ENCODE results near the gene WWOX.
"Not testable (repeated sequence)": the region's sequence is repeated elsewhere in the genome, so short reads cannot be mapped to it uniquely, and the experiment has no call there.

The WWOX gene

DNA sequence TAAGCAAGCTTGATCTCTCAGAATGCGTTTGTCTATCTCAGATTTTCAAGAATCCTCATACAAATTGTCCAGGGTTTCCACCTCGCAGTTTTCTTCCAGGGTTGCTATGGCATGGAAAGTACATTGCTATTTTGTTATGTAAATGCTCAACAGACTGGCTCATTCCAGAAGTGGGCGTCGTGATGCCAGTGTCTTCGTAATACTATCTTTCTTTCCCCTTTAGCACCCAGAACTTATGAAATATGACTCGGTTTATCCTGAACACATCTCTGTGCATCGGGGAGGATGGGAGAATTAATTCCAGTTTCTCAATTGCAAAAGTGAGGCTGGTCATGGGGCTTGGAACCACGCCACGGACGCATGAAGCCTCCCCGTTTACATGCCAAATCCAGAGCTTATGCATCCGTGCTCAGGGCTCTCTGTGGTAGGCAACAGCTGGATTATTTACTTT is 405.0 kb downstream of the WWOX start:
- Histone ChIP-seq H3K27ac (ENCODE audit: low read length) (no peak overlapping the region), H3K4me3 (ENCODE audit: low read length) (no peak overlapping the region), H3K36me3 (ENCODE audit: control insufficient read depth, low read depth, low read length) (no peaks in the 10 kb centered on the region), H3K9me3 (ENCODE audit: control insufficient read depth, low read depth, low read length) (no peaks in the 10 kb centered on the region), H3K4me1 (ENCODE audit: control insufficient read depth, low read depth, low read length) (peaks cover 3% of the 10 kb centered on the region), H3K9ac (ENCODE audit: low read length) (no peak overlapping the region), H3K27me3 (ENCODE audit: control insufficient read depth, insufficient read depth, low read length) (no peaks in the 10 kb centered on the region)

DNA sequence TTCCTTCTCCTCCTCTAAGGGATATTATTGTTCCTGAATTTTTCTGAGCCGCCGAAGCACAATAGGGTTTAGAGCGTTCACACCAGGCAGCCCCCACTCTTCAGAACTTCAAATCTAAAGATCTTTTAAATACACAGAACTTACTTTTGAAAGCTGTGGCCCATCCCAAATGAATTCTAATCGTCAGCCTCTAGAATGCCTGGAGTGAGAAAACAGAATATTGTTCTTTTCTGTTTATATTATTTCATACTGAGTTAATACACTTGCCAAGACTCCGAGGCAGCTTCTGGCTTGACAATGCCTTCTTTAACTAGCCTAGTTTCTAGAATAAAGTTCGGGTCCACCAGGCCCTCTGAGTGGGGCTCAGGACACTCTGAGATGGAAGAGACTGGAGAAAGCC is 405.6 kb downstream of the WWOX start:
- Histone ChIP-seq H3K4me1 (ENCODE audit: control insufficient read depth, low read depth, low read length) (peaks cover 3% of the 10 kb centered on the region), H3K9me3 (ENCODE audit: control insufficient read depth, low read depth, low read length) (no peaks in the 10 kb centered on the region), H3K27ac (ENCODE audit: low read length) (no peak overlapping the region), H3K36me3 (ENCODE audit: control insufficient read depth, low read depth, low read length) (no peaks in the 10 kb centered on the region), H3K27me3 (ENCODE audit: control insufficient read depth, insufficient read depth, low read length) (no peaks in the 10 kb centered on the region), H3K4me3 (ENCODE audit: low read length) (no peak overlapping the region), H3K9ac (ENCODE audit: low read length) (no peak overlapping the region)

GRCh38 chr16:78505544-78506366 is 406.3 kb downstream of the WWOX start:
- H3K27me3 ChIP-seq (ENCODE audit: control insufficient read depth, insufficient read depth, low read length) = no peaks in the 10 kb centered on the region

GRCh38 chr16:78506367-78507193 is 407.1 kb downstream of the WWOX start:
- Histone ChIP-seq H3K27me3 (ENCODE audit: control insufficient read depth, insufficient read depth, low read length) (no peaks in the 10 kb centered on the region), H3K9ac (ENCODE audit: low read length) (no peak overlapping the region), H3K36me3 (ENCODE audit: control insufficient read depth, low read depth, low read length) (no peaks in the 10 kb centered on the region), H3K9me3 (ENCODE audit: control insufficient read depth, low read depth, low read length) (no peaks in the 10 kb centered on the region), H3K27ac (ENCODE audit: low read length) (no peak overlapping the region), H3K4me1 (ENCODE audit: control insufficient read depth, low read depth, low read length) (peaks cover 3% of the 10 kb centered on the region), H3K4me3 (ENCODE audit: low read length) (no peak overlapping the region)

More at GRCh38 chr16:78505544-78506366, 406.3 kb downstream of the WWOX start:
- H3K4me3 ChIP-seq (ENCODE audit: low read length) = no peak overlapping the region
- no peak overlapping the region for H3K27ac ChIP-seq (ENCODE audit: low read length)
- no peak overlapping the region for H3K9ac ChIP-seq (ENCODE audit: low read length)
- H3K4me1 ChIP-seq (ENCODE audit: control insufficient read depth, low read depth, low read length) = peaks cover 3% of the 10 kb centered on the region
- H3K9me3 ChIP-seq (ENCODE audit: control insufficient read depth, low read depth, low read length) = no peaks in the 10 kb centered on the region
- H3K36me3 ChIP-seq (ENCODE audit: control insufficient read depth, low read depth, low read length) = no peaks in the 10 kb centered on the region

- Histone ChIP-seq H3K4me1 (ENCODE audit: control insufficient read depth, low read depth, low read length) (peaks cover 3% of the 10 kb centered on the region), H3K27ac (ENCODE audit: low read length) (no peak overlapping the region), H3K27me3 (ENCODE audit: control insufficient read depth, insufficient read depth, low read length) (no peaks in the 10 kb centered on the region), H3K36me3 (ENCODE audit: control insufficient read depth, low read depth, low read length) (no peaks in the 10 kb centered on the region), H3K9me3 (ENCODE audit: control insufficient read depth, low read depth, low read length) (no peaks in the 10 kb centered on the region), H3K9ac (ENCODE audit: low read length) (no peak overlapping the region), H3K4me3 (ENCODE audit: low read length) (no peak overlapping the region)
Observed at GRCh38 chr16:78507576-78507975, 408.1 kb downstream of the WWOX start.

DNA sequence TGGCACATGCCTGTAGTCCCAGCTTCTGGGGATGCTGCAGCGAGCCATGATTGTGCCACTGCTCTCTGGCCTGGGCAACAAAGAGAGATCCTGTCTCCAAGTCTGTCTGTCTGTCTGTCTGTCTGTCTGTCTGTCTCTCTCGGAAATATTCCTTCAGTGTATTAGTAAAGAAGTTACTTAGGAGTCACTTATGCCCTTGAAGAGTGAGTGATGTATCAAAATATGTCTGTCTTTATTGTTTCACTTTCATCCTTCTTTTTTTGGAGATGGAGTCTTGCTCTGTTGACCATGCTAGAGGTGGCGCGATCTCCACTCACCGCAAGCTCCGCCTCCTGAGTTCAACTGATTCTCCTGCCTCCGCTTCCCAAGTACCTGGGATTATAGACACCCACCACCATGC is 410.5 kb downstream of the WWOX start:
- Histone ChIP-seq H3K36me3 (ENCODE audit: control insufficient read depth, low read depth, low read length) (no peaks in the 10 kb centered on the region), H3K4me3 (ENCODE audit: low read length) (no peak overlapping the region), H3K4me1 (ENCODE audit: control insufficient read depth, low read depth, low read length) (no peaks in the 10 kb centered on the region), H3K9ac (ENCODE audit: low read length) (no peak overlapping the region), H3K27ac (ENCODE audit: low read length) (no peak overlapping the region), H3K9me3 (ENCODE audit: control insufficient read depth, low read depth, low read length) (no peaks in the 10 kb centered on the region), H3K27me3 (ENCODE audit: control insufficient read depth, insufficient read depth, low read length) (no peaks in the 10 kb centered on the region)

- Histone ChIP-seq H3K9ac (ENCODE audit: low read length) (no peak overlapping the region), H3K4me3 (ENCODE audit: low read length) (no peak overlapping the region), H3K36me3 (ENCODE audit: control insufficient read depth, low read depth, low read length) (no peaks in the 10 kb centered on the region), H3K9me3 (ENCODE audit: control insufficient read depth, low read depth, low read length) (no peaks in the 10 kb centered on the region), H3K27me3 (ENCODE audit: control insufficient read depth, insufficient read depth, low read length) (no peaks in the 10 kb centered on the region), H3K27ac (ENCODE audit: low read length) (no peak overlapping the region), H3K4me1 (ENCODE audit: control insufficient read depth, low read depth, low read length) (no peaks in the 10 kb centered on the region)
Observed at GRCh38 chr16:78510496-78510895, 411.0 kb downstream of the WWOX start.

DNA sequence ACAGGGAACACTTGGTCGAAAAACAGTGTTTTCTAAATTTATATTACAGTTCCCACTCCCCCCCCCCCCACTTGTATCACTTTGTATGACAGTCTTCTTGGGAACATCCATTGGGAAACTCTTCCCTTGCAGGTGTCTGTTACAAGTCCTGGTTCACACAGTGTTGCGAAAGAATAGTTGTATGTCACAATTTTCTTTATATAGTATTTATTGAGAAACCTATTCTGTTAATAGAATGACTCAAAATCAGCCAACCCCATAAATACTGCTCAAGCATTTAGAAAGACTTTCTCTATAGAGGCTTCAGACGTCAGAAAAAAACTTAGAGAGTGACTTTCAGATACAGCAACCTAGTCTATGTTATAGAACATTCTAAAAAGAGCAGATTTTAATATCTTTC is 414.4 kb downstream of the WWOX start:
- Histone ChIP-seq H3K4me1 (ENCODE audit: control insufficient read depth, low read depth, low read length) (no peaks in the 10 kb centered on the region), H3K27me3 (ENCODE audit: control insufficient read depth, insufficient read depth, low read length) (no peaks in the 10 kb centered on the region), H3K36me3 (ENCODE audit: control insufficient read depth, low read depth, low read length) (no peaks in the 10 kb centered on the region), H3K27ac (ENCODE audit: low read length) (no peak overlapping the region), H3K9me3 (ENCODE audit: control insufficient read depth, low read depth, low read length) (no peaks in the 10 kb centered on the region), H3K4me3 (ENCODE audit: low read length) (no peak overlapping the region), H3K9ac (ENCODE audit: low read length) (no peak overlapping the region)

GRCh38 chr16:78514888-78515287 is 415.4 kb downstream of the WWOX start:
- H3K4me1 ChIP-seq (ENCODE audit: control insufficient read depth, low read depth, low read length); H3K27me3 ChIP-seq (ENCODE audit: control insufficient read depth, insufficient read depth, low read length); H3K27ac ChIP-seq (ENCODE audit: low read length); H3K4me3 ChIP-seq (ENCODE audit: low read length); H3K9ac ChIP-seq (ENCODE audit: low read length); H3K36me3 ChIP-seq (ENCODE audit: control insufficient read depth, low read depth, low read length); H3K9me3 ChIP-seq (ENCODE audit: control insufficient read depth, low read depth, low read length): not testable (repeated sequence)

GRCh38 chr16:78515421-78515820 is 416.0 kb downstream of the WWOX start:
- Histone ChIP-seq H3K9ac (ENCODE audit: low read length) (no peak overlapping the region), H3K4me3 (ENCODE audit: low read length) (no peak overlapping the region), H3K4me1 (ENCODE audit: control insufficient read depth, low read depth, low read length) (no peaks in the 10 kb centered on the region), H3K9me3 (ENCODE audit: control insufficient read depth, low read depth, low read length) (no peaks in the 10 kb centered on the region), H3K36me3 (ENCODE audit: control insufficient read depth, low read depth, low read length) (no peaks in the 10 kb centered on the region), H3K27me3 (ENCODE audit: control insufficient read depth, insufficient read depth, low read length) (no peaks in the 10 kb centered on the region), H3K27ac (ENCODE audit: low read length) (no peak overlapping the region)

DNA sequence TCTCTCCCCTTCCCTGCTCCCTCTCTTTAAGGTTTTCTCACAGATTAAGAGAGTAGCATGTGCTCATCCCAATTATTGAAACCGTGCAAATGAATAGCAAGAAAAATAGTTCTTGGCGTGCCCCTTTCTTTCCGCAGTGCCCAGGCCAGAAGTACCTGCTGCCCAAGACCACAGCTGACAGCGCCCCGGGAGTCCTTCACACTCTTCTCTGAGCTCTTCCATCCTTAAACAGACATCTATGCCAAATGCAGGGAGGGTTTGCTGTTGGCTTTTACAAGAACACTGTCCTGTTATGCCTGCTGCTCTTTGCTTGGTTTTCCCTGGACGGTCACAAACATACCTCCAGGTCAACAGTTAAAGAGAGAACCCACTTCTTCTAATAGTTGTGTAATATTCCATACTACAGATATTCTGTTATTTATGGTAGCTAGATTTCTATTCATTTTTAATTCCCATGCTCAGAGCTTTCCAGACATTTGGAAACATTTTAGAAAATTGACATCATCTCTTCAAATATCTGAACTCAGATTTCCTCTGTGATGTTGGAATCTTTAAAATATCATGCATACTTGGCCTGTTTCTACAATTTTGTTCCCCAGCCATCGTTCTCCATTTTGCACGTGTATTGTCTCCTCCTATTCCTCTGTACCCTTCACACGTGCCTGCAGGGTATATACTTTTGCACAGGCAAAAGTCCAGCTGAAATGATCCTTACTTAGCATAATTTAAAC is 416.7 kb downstream of the WWOX start:
- H3K27ac ChIP-seq (ENCODE audit: low read length) = no peak overlapping the region

More for the DNA sequence above, 416.7 kb downstream of the WWOX start:
- no peak overlapping the region for H3K4me3 ChIP-seq (ENCODE audit: low read length)
- H3K36me3 ChIP-seq (ENCODE audit: control insufficient read depth, low read depth, low read length) = no peaks in the 10 kb centered on the region
- H3K4me1 ChIP-seq (ENCODE audit: control insufficient read depth, low read depth, low read length) = no peaks in the 10 kb centered on the region
- H3K27me3 ChIP-seq (ENCODE audit: control insufficient read depth, insufficient read depth, low read length) = no peaks in the 10 kb centered on the region
- no peak overlapping the region for H3K9ac ChIP-seq (ENCODE audit: low read length)
- H3K9me3 ChIP-seq (ENCODE audit: control insufficient read depth, low read depth, low read length) = no peaks in the 10 kb centered on the region

All from iPS-18a (cell line).